Testis (tissue), 2 donors: Measurements from ENCODE around the gene PEX7.

Experiments
- POLR2A ChIP-seq: fragments of 450-650 bp; IDR thresholded peaks from one replicate; pipeline ENCODE4 v1.6.1; 2017; ENCODE audit warnings: antibody characterized with exemption, mild to moderate bottlenecking, moderate library complexity
- TF ChIP-seq, protein P1 (sequence below), 3 experiments: fragments of 450-650 bp in 2 of 3; fragments of 200-600 bp in 1 of 3; sonication (generic) in 1 of 3; IDR thresholded peaks; one replicate each; pipeline ENCODE4 v1.5.1; 2016 to 2019; ENCODE audit warnings: antibody characterized with exemption in 3 of 3, mild to moderate bottlenecking in 2 of 3, moderate library complexity in 1 of 3

GRCh38 chr6:136962661-136963060 is 140.3 kb downstream of the PEX7 start:
- no peak for TF ChIP-seq POLR2A
- TF ChIP-seq, protein P1, sequence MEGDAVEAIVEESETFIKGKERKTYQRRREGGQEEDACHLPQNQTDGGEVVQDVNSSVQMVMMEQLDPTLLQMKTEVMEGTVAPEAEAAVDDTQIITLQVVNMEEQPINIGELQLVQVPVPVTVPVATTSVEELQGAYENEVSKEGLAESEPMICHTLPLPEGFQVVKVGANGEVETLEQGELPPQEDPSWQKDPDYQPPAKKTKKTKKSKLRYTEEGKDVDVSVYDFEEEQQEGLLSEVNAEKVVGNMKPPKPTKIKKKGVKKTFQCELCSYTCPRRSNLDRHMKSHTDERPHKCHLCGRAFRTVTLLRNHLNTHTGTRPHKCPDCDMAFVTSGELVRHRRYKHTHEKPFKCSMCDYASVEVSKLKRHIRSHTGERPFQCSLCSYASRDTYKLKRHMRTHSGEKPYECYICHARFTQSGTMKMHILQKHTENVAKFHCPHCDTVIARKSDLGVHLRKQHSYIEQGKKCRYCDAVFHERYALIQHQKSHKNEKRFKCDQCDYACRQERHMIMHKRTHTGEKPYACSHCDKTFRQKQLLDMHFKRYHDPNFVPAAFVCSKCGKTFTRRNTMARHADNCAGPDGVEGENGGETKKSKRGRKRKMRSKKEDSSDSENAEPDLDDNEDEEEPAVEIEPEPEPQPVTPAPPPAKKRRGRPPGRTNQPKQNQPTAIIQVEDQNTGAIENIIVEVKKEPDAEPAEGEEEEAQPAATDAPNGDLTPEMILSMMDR (IDR thresholded peaks at IDR 0.05), result no peak
